ENCODE data around the gene OR52N4. TPM values are rescaled to one million over a fixed set of nuclear protein-coding genes. Genes with fewer than 3 reads are reported as not detected.

OR52N4 gene
- total and polyA plus RNA-seq, 8 donors: 0.07 TPM; not detected in 7

DNA sequence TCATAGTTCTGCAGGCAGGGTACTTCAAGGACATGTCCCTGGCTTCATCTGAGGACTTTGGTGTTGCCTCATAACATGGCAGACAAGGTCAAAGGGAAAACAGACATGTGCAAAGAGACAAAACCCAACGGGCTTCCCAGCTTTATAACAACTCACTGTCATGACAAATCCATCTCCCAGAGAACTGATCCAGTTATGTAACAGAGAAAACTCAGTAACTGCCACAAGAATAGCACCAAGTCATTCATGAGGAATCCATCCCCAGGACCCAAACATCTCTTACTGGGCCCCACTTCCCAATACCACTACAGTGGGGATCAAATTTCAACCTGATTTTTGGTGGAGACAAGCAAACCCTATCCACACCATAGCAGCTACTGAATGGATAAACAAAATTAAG, 13.0 kb downstream of the OR52N4 start:
- Histone ChIP-seq H3K4me3 (no peak overlapping the region), H3K27ac (no peak overlapping the region), H3K36me3 (no peaks in the 10 kb centered on the region), H3K9me3 (no peaks in the 10 kb centered on the region), H3K27me3 (no peaks in the 10 kb centered on the region), H3K4me1 (no peaks in the 10 kb centered on the region)
- DNase-seq (no peak), FAIRE-seq (no peak), ATAC-seq (no peak)
- intact Hi-C loops (cut with DNase I): no loop called here
- TF ChIP-seq, protein P1, sequence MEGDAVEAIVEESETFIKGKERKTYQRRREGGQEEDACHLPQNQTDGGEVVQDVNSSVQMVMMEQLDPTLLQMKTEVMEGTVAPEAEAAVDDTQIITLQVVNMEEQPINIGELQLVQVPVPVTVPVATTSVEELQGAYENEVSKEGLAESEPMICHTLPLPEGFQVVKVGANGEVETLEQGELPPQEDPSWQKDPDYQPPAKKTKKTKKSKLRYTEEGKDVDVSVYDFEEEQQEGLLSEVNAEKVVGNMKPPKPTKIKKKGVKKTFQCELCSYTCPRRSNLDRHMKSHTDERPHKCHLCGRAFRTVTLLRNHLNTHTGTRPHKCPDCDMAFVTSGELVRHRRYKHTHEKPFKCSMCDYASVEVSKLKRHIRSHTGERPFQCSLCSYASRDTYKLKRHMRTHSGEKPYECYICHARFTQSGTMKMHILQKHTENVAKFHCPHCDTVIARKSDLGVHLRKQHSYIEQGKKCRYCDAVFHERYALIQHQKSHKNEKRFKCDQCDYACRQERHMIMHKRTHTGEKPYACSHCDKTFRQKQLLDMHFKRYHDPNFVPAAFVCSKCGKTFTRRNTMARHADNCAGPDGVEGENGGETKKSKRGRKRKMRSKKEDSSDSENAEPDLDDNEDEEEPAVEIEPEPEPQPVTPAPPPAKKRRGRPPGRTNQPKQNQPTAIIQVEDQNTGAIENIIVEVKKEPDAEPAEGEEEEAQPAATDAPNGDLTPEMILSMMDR (IDR thresholded peaks at IDR 0.05): no peak
- WGBS, 2 donors: 14 to 19% methylated on average over 1 of the region's 1 CpG

DNA sequence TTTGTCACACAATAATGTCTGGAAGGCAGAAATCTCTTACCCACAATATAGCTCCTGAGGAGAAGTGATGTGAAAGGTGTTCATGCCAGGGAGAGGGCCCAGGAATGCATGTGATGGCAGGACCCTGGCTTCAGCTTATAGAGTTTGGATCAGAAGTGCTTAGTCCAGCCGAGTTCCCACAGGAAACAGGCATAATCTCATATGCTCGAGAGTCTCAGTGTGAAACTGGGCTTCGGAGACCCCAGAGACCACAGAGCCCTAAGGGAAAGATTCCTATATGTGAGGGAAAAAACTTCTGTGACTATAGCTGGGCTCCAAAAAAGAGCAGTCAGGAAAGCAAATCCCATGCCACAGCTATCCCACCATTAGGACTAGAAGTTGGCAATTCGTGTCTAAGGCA, 29.2 kb downstream of the OR52N4 start, which contains the start of gene OR52N5:
OR52N5 (minus strand) TSS at position 101 of the 400 bp plus-strand sequence. CDS start 4,721 bp downstream, outside the sequence.
- H3K27ac ChIP-seq: no peak within 1 kb of the TSS
- H3K9me3 ChIP-seq: no peaks in the 10 kb centered on the region
- H3K27me3 ChIP-seq: peaks cover 0 to 5% (median 0%) of the 10 kb centered on the region in 4 donors
- WGBS, 2 donors: 27 to 39% methylated on average over 4 of the region's 4 CpGs
- FAIRE-seq (no peak), DNase-seq (no peak), ATAC-seq (no peak)
- TF ChIP-seq, protein P1 (IDR thresholded peaks at IDR 0.05): no peak
- intact Hi-C loops (cut with DNase I): no loop called here
- no peak within 1 kb of the TSS for H3K4me3 ChIP-seq
- H3K36me3 ChIP-seq: no peaks in the 10 kb centered on the region
- H3K4me1 ChIP-seq: no peaks in the 10 kb centered on the region

DNA sequence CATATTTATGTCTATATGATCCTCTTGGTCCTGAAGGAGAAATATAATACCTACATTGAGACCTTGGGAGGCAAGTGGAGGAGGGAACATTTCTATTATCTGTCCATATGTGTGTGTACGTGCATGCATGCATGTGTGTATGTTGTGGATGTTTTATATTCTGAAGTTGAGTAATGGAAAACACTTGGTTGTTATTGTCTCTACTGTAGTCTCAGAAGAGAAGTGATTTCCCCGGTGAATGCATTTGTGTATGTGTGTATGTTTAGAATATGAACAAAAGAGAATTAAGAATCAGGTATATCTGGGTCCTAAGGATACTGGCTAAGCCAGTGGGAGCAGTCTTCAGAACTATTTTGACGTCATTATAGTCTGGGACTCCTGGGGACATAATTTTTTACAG, 37.1 kb downstream of the OR52N4 start, which contains the start of gene OR52N1:
OR52N1 (minus strand) TSS at position 101 of the 400 bp plus-strand sequence. CDS start 2,449 bp downstream, outside the sequence.
- no peak within 1 kb of the TSS for H3K4me3 ChIP-seq
- H3K27ac ChIP-seq: no peak within 1 kb of the TSS
- H3K4me1 ChIP-seq: no peaks in the 10 kb centered on the region
- ATAC-seq: no peak
- no peaks in the 10 kb centered on the region for H3K27me3 ChIP-seq
- TF ChIP-seq, protein P1 (IDR thresholded peaks at IDR 0.05): no peak
- no peaks in the 10 kb centered on the region for H3K36me3 ChIP-seq
- no peaks in the 10 kb centered on the region for H3K9me3 ChIP-seq
- WGBS, 2 donors: 53 to 66% methylated on average over 3 of the region's 3 CpGs
- FAIRE-seq: no peak
- no peak for DNase-seq
- intact Hi-C loops (cut with DNase I): no loop called here

DNA sequence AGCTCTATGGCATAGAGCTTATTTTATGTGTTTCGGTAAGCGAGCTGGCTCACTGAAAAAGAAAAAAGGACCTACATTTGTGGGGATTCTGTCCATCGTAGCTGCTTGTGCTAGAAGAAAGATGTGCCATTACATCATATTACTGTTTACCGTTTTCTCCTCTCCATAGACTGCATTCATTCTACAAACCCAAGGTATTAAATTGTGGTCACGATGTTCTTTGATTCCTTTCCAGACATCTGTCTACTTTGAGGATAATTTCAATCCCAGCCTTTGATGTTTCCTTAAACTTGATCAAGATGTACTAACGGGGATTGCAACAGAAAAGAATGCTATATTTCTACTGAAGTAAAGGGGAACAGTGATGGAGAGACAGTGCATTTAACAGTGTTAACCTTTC, 42.5 kb downstream of the OR52N4 start:
- DNase-seq (no peak), ATAC-seq (no peak), FAIRE-seq (no peak)
- no peak overlapping the region for H3K4me3 ChIP-seq
- no peaks in the 10 kb centered on the region for H3K9me3 ChIP-seq
- no peaks in the 10 kb centered on the region for H3K4me1 ChIP-seq
- WGBS, 2 donors: 66 to 81% methylated on average over 6 of the region's 6 CpGs
- no peaks in the 10 kb centered on the region for H3K27me3 ChIP-seq
- H3K27ac ChIP-seq: no peak overlapping the region
- intact Hi-C loops (cut with DNase I): no loop called here
- TF ChIP-seq, protein P1 (IDR thresholded peaks at IDR 0.05): no peak
- H3K36me3 ChIP-seq: no peaks in the 10 kb centered on the region

DNA sequence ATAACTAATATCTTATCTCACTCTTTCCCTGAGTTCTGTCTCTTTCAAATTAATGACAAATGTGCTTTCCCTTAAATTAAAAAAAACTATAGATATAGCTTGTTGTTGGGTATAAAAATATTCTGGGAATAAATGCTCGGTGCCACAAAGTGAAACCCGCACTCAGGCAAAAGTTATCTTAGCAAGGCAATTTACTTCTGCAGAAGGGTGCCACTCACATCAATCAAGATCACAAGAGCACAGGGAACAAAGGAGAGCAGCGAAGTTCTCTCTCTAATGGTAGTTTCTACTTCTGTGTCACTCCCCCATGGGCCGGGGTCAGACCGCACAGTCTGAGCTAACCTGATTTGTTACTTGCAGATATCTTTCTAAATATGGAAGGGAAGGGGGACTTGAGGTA, 49.9 kb downstream of the OR52N4 start:
- Histone ChIP-seq H3K4me3 (no peak overlapping the region), H3K4me1 (no peaks in the 10 kb centered on the region), H3K9me3 (no peaks in the 10 kb centered on the region), H3K27ac (no peak overlapping the region), H3K27me3 (no peaks in the 10 kb centered on the region), H3K36me3 (no peaks in the 10 kb centered on the region)
- intact Hi-C loops (cut with DNase I): loop anchor here in 1 of 3 donors (10.0 kb wide), 1 partner anchor 679 kb away; no protein-coding TSS in a partner anchor
- WGBS, 2 donors: 82 to 83% methylated on average over 5 of the region's 5 CpGs
- DNase-seq (no peak), ATAC-seq (no peak), FAIRE-seq (no peak)
- TF ChIP-seq, protein P1 (IDR thresholded peaks at IDR 0.05): no peak

Other genes starting within 250 kb of the OR52N4 start
- under 1 TPM in 3 of 6 donors, not detected in 3; 0.18 to 0.31 (median 0.22) TPM for gene UBQLN3, start 244.3 kb upstream of the OR52N4 start, total RNA-seq
- not detected for gene UBQLN3, start 244.3 kb upstream of the OR52N4 start, polyA plus RNA-seq
- gene UBQLNL, start 237.5 kb upstream of the OR52N4 start, total RNA-seq: under 1 TPM; 0.09 to 0.53 (median 0.23) TPM
- 1 to 10 TPM in 1 of 2 donors, under 1 TPM in 1; 0.53 to 1.0 TPM for gene UBQLNL, start 237.5 kb upstream of the OR52N4 start, polyA plus RNA-seq
- under 1 TPM in 4 of 6 donors, not detected in 2; 0.17 to 0.31 (median 0.25) TPM for gene OR52H1, start 205.7 kb upstream of the OR52N4 start, total RNA-seq
- not detected for gene OR52H1, start 205.7 kb upstream of the OR52N4 start, polyA plus RNA-seq
- gene OR52B6, start 173.4 kb upstream of the OR52N4 start, total RNA-seq: not detected
- gene OR52B6, start 173.4 kb upstream of the OR52N4 start, polyA plus RNA-seq: not detected
- gene TRIM6, start 157.6 kb upstream of the OR52N4 start, total RNA-seq: 1 to 10 TPM in 4 of 6 donors, under 1 TPM in 2; 0.76 to 1.7 (median 1.4) TPM
- gene TRIM6, start 157.6 kb upstream of the OR52N4 start, polyA plus RNA-seq: 1 to 10 TPM; 1.1 to 1.7 TPM
- 1 to 10 TPM in 4 of 6 donors, under 1 TPM in 2; 0.54 to 5.6 (median 1.6) TPM for gene TRIM34, start 129.2 kb upstream of the OR52N4 start, total RNA-seq
- 1 to 10 TPM; 1.6 to 3.2 TPM for gene TRIM34, start 129.2 kb upstream of the OR52N4 start, polyA plus RNA-seq
- 10 to 100 TPM; 16.1 to 23.8 (median 18.8) TPM for gene TRIM5, start 69.2 kb upstream of the OR52N4 start, total RNA-seq
- 1 to 10 TPM; 6.4 to 9.8 TPM for gene TRIM5, start 69.2 kb upstream of the OR52N4 start, polyA plus RNA-seq
- gene TRIM22, start 64.5 kb upstream of the OR52N4 start, total RNA-seq: 10 to 100 TPM in 4 of 6 donors, 1 to 10 TPM in 2; 4.1 to 24.7 (median 11.6) TPM
- 1 to 10 TPM; 9.1 to 9.5 TPM for gene TRIM22, start 64.5 kb upstream of the OR52N4 start, polyA plus RNA-seq
- gene OR56B1, start 17.8 kb upstream of the OR52N4 start, total RNA-seq: not detected
- not detected for gene OR56B1, start 17.8 kb upstream of the OR52N4 start, polyA plus RNA-seq
- gene OR52N5, start 29.1 kb downstream of the OR52N4 start, total RNA-seq: under 1 TPM in 1 of 6 donors, not detected in 5; 0.12 TPM
- gene OR52N5, start 29.1 kb downstream of the OR52N4 start, polyA plus RNA-seq: not detected
- under 1 TPM in 1 of 6 donors, not detected in 5; 0.09 TPM for gene OR52N1, start 37.0 kb downstream of the OR52N4 start, total RNA-seq
- not detected for gene OR52N1, start 37.0 kb downstream of the OR52N4 start, polyA plus RNA-seq
- gene OR52N2, start 54.7 kb downstream of the OR52N4 start, total RNA-seq: under 1 TPM in 2 of 6 donors, not detected in 4; 0.19 to 0.31 TPM
- not detected for gene OR52N2, start 54.7 kb downstream of the OR52N4 start, polyA plus RNA-seq
- gene OR52E6, start 87.7 kb downstream of the OR52N4 start, total RNA-seq: not detected
- not detected for gene OR52E6, start 87.7 kb downstream of the OR52N4 start, polyA plus RNA-seq
- not detected for gene OR52E8, start 103.4 kb downstream of the OR52N4 start, total RNA-seq
- gene OR52E8, start 103.4 kb downstream of the OR52N4 start, polyA plus RNA-seq: not detected
- not detected for gene OR52E4, start 126.4 kb downstream of the OR52N4 start, total RNA-seq
- gene OR52E4, start 126.4 kb downstream of the OR52N4 start, polyA plus RNA-seq: not detected
- not detected for gene OR52E5, start 139.0 kb downstream of the OR52N4 start, total RNA-seq
- not detected for gene OR52E5, start 139.0 kb downstream of the OR52N4 start, polyA plus RNA-seq
- gene OR56A3, start 188.0 kb downstream of the OR52N4 start, total RNA-seq: not detected
- gene OR56A3, start 188.0 kb downstream of the OR52N4 start, polyA plus RNA-seq: not detected
- not detected for gene OR56A5, start 214.3 kb downstream of the OR52N4 start, total RNA-seq
- gene OR56A5, start 214.3 kb downstream of the OR52N4 start, polyA plus RNA-seq: not detected
- not detected for gene OR52L1, start 232.7 kb downstream of the OR52N4 start, total RNA-seq
- not detected for gene OR52L1, start 232.7 kb downstream of the OR52N4 start, polyA plus RNA-seq